ENCODE results near the gene FOXP1. TPM values are rescaled to one million over a fixed set of nuclear protein-coding genes. Genes with fewer than 3 reads are reported as not detected.

FOXP1 gene
- total RNA-seq, 4 donors from 2014 or later = 181 to 225 (median 205) TPM

- Histone ChIP-seq H3K4me3 (no peak overlapping the region), H3K36me3 (no peaks in the 10 kb centered on the region), H3K4me1 (peaks cover 0 to 56% (median 43%) of the 10 kb centered on the region in 4 donors), H3K27ac (replicated peaks in 1 of 4) (peak overlapping the region in 1 of 4 donors; percentile 13), H3K27me3 (no peaks in the 10 kb centered on the region), H3K9me3 (no peaks in the 10 kb centered on the region)
- no peak for TF ChIP-seq POLR2A (IDR thresholded peaks at IDR 0.05; ENCODE audit: low read depth)
- no peak for TF ChIP-seq EP300 (IDR thresholded peaks at IDR 0.05)
- no peak for TF ChIP-seq POLR2AphosphoS5 (IDR thresholded peaks at IDR 0.05)
- TF ChIP-seq, protein P1, sequence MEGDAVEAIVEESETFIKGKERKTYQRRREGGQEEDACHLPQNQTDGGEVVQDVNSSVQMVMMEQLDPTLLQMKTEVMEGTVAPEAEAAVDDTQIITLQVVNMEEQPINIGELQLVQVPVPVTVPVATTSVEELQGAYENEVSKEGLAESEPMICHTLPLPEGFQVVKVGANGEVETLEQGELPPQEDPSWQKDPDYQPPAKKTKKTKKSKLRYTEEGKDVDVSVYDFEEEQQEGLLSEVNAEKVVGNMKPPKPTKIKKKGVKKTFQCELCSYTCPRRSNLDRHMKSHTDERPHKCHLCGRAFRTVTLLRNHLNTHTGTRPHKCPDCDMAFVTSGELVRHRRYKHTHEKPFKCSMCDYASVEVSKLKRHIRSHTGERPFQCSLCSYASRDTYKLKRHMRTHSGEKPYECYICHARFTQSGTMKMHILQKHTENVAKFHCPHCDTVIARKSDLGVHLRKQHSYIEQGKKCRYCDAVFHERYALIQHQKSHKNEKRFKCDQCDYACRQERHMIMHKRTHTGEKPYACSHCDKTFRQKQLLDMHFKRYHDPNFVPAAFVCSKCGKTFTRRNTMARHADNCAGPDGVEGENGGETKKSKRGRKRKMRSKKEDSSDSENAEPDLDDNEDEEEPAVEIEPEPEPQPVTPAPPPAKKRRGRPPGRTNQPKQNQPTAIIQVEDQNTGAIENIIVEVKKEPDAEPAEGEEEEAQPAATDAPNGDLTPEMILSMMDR (IDR thresholded peaks at IDR 0.05) = no peak
- no peak for DNase-seq (ENCODE audit: extremely low spot score)
- intact Hi-C loops (cut with DNase I) = no loop called here
- WGBS = 26% methylated on average over 3 of the region's 3 CpGs
Measured at GRCh38 chr3:71510510-71510909, 73.0 kb downstream of the FOXP1 start.

- TF ChIP-seq, protein P1 (IDR thresholded peaks at IDR 0.05) = no peak
- TF ChIP-seq POLR2AphosphoS5 (IDR thresholded peaks at IDR 0.05) = no peak
- TF ChIP-seq EP300 (IDR thresholded peaks at IDR 0.05) = no peak
- no peak for TF ChIP-seq POLR2A (IDR thresholded peaks at IDR 0.05; ENCODE audit: low read depth)
- intact Hi-C loops (cut with DNase I) = no loop called here
- no peak for DNase-seq (ENCODE audit: extremely low spot score)
- Histone ChIP-seq H3K27me3 (no peaks in the 10 kb centered on the region), H3K4me3 (no peak overlapping the region), H3K36me3 (no peaks in the 10 kb centered on the region), H3K27ac (replicated peaks in 1 of 4) (no peak overlapping the region), H3K4me1 (peaks cover 0 to 64% (median 33%) of the 10 kb centered on the region in 4 donors), H3K9me3 (no peaks in the 10 kb centered on the region)
- WGBS = 95% methylated on average over 3 of the region's 3 CpGs
Measured at GRCh38 chr3:71509066-71509465, 74.5 kb downstream of the FOXP1 start.

- H3K36me3 ChIP-seq = no peaks in the 10 kb centered on the region
- 84% methylated on average over 10 of the region's 10 CpGs for WGBS
- intact Hi-C loops (cut with DNase I) = no loop called here
- no peak for DNase-seq (ENCODE audit: extremely low spot score)
- TF ChIP-seq, protein P1 (IDR thresholded peaks at IDR 0.05) = no peak
- TF ChIP-seq EP300 (IDR thresholded peaks at IDR 0.05) = no peak
- no peak for TF ChIP-seq POLR2A (IDR thresholded peaks at IDR 0.05; ENCODE audit: low read depth)
- no peak for TF ChIP-seq POLR2AphosphoS5 (IDR thresholded peaks at IDR 0.05)
- H3K27ac ChIP-seq (replicated peaks in 1 of 4) = no peak overlapping the region
- H3K9me3 ChIP-seq = no peaks in the 10 kb centered on the region
- H3K4me1 ChIP-seq = peaks cover 0 to 41% (median 13%) of the 10 kb centered on the region in 4 donors
- H3K4me3 ChIP-seq = no peak overlapping the region
- H3K27me3 ChIP-seq = no peaks in the 10 kb centered on the region
Measured at GRCh38 chr3:71505767-71506350, 77.7 kb downstream of the FOXP1 start.

DNA sequence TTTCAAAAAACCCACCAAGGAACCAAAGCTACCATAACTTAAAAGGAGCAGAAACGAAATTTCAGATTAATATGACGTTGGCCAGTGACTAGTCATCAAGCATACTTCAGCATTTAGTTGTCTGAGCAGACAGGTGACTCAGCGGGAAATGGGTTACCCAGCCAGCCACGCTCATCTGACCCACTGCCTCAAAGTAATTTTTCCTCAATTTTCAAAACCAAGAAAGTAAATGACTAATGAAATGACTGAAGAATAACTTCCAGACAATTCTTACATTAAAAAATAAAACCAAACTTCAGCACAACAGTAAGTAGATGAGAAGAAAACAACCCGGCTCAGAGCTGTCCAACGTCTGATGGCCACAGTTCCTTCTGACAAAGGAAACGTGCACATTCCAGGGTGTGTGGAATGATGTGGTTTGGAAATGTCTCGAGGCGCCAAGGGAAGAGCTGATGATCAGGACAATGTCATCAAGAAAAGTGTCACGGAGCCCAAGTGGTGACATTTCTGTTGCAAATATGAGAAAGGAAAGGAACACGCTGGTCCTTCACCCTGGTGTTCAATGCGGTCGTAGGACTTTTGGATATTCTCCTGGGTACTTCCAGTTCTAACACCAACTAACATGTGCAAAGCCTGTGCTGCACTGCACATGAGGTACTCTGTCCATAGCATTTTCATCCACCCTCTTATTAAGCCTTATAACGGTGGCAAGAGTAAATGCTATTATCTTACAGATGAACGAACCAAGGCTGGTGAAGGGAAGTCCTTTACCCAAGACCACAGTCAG, 79.1 kb downstream of the FOXP1 start:
- no peaks in the 10 kb centered on the region for H3K27me3 ChIP-seq
- intact Hi-C loops (cut with DNase I) = no loop called here
- WGBS = 79% methylated on average over 15 of the region's 15 CpGs
- no peak overlapping the region for H3K27ac ChIP-seq (replicated peaks in 1 of 4)
- no peaks in the 10 kb centered on the region for H3K9me3 ChIP-seq
- H3K36me3 ChIP-seq = no peaks in the 10 kb centered on the region
- peaks cover 0 to 30% (median 10%) of the 10 kb centered on the region in 4 donors for H3K4me1 ChIP-seq
- no peak for DNase-seq (ENCODE audit: extremely low spot score)
- TF ChIP-seq EP300 (IDR thresholded peaks at IDR 0.05) = no peak
- TF ChIP-seq, protein P1 (IDR thresholded peaks at IDR 0.05) = no peak
- no peak for TF ChIP-seq POLR2AphosphoS5 (IDR thresholded peaks at IDR 0.05)
- no peak for TF ChIP-seq POLR2A (IDR thresholded peaks at IDR 0.05; ENCODE audit: low read depth)
- no peak overlapping the region for H3K4me3 ChIP-seq

All from esophagus muscularis mucosa (tissue), 4 donors.